ENCODE measurements around the gene BCAS3. TPM values are rescaled to one million over a fixed set of nuclear protein-coding genes. Genes with fewer than 3 reads are reported as not detected.

BCAS3 gene
- total RNA-seq, 2 experiments from 2014 or later: 20.1 to 31.8 TPM

DNA sequence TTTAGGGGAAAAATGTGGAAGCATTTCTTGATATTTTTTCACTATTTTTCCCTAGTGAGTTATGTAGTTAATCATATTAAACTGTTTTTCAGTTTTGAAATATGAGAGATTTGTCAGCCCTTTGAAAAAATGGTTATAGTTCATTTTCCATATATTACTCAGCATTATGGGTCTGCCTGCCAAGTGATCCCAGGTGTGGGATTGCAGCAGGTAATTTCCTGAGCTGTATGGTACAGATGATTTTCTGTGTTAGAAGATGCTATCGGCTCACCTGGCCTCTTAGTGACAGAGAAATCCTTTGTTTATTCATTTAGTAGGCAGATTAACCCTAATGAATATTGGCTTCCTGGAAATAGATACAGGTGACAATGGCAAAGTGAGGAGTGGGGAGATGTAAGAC lies 446.9 kb downstream of the BCAS3 start:
- Histone ChIP-seq H3K4me1 (ENCODE audit: insufficient read depth, low read length) (no peaks in the 10 kb centered on the region), H3K9me3 (ENCODE audit: control insufficient read depth in 1 of 2, insufficient read depth in 1 of 2, low read length in 2 of 2) (no peaks in the 10 kb centered on the region), H3K36me3 (ENCODE audit: insufficient read depth, low read length) (no peaks in the 10 kb centered on the region), H3K27ac (ENCODE audit: low read depth in 1 of 2, low read length in 2 of 2) (no peak overlapping the region), H3K4me3 (ENCODE audit: low read length) (no peak overlapping the region), H3K27me3 (ENCODE audit: control insufficient read depth in 1 of 2, insufficient read depth in 2 of 2, low read length in 2 of 2) (no peaks in the 10 kb centered on the region)
- no peak for ATAC-seq (ENCODE audit: poor library complexity)
- no peaks in the 10 kb centered on the region for H3K36me3 Mint-ChIP-seq (ENCODE audit: low read depth)
- H3K27me3 Mint-ChIP-seq: no peaks in the 10 kb centered on the region
- peaks cover 17% of the 10 kb centered on the region for H3K4me1 Mint-ChIP-seq (ENCODE audit: low read depth)
- intact Hi-C loops (cut with DNase I, micrococcal nuclease): no loop called here
- H3K27ac Mint-ChIP-seq: no peak overlapping the region
- H3K4me3 Mint-ChIP-seq: no peak overlapping the region
- ChIA-PET CTCF (no interaction called here), POLR2A (no interaction called here)
- no peak for DNase-seq
- H3K9me3 Mint-ChIP-seq: no peaks in the 10 kb centered on the region
- TF ChIP-seq, protein P1, sequence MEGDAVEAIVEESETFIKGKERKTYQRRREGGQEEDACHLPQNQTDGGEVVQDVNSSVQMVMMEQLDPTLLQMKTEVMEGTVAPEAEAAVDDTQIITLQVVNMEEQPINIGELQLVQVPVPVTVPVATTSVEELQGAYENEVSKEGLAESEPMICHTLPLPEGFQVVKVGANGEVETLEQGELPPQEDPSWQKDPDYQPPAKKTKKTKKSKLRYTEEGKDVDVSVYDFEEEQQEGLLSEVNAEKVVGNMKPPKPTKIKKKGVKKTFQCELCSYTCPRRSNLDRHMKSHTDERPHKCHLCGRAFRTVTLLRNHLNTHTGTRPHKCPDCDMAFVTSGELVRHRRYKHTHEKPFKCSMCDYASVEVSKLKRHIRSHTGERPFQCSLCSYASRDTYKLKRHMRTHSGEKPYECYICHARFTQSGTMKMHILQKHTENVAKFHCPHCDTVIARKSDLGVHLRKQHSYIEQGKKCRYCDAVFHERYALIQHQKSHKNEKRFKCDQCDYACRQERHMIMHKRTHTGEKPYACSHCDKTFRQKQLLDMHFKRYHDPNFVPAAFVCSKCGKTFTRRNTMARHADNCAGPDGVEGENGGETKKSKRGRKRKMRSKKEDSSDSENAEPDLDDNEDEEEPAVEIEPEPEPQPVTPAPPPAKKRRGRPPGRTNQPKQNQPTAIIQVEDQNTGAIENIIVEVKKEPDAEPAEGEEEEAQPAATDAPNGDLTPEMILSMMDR (IDR thresholded peaks at IDR 0.05): no peak

DNA sequence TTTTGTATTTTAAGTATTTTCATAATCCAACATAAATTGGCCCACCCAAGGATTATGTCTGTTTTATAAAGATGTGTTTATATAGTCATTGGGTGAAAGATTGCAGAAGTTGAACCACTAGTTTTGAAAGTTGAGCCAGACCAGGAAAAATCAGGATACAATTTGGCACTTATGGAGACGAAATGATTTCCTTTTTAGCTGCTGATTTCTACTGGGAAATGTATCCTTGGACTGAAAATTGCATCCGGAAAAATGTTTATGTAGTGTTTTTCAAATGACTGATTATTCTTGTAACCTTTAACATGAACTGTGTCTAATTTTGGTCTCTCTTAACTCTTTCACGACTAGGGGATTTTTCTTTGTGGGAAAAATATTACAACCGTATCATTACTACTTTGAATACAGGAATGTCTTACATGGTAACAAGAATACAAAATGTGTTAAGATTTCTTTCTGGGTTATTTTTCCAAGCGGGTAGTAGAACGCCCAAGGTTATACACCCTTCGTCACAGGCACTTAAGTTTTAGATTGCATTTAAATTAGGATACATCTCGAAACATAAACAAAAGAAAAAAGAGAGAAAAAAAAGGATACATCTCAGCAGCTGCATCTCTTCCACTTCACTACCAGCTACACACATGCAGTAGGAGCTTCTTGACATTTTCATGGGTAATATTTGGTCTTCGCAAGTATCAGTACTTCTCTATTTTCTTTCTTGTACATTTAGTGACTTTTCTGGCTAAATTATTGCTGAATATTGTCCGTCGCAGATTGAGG lies 449.0 kb downstream of the BCAS3 start:
- Histone ChIP-seq H3K36me3 (ENCODE audit: insufficient read depth, low read length) (no peaks in the 10 kb centered on the region), H3K4me3 (ENCODE audit: low read length) (no peak overlapping the region), H3K4me1 (ENCODE audit: insufficient read depth, low read length) (no peaks in the 10 kb centered on the region), H3K27me3 (ENCODE audit: control insufficient read depth in 1 of 2, insufficient read depth in 2 of 2, low read length in 2 of 2) (no peaks in the 10 kb centered on the region), H3K27ac (ENCODE audit: low read depth in 1 of 2, low read length in 2 of 2) (no peak overlapping the region), H3K9me3 (ENCODE audit: control insufficient read depth in 1 of 2, insufficient read depth in 1 of 2, low read length in 2 of 2) (no peaks in the 10 kb centered on the region)
- no peaks in the 10 kb centered on the region for H3K9me3 Mint-ChIP-seq
- no peak for DNase-seq
- H3K4me3 Mint-ChIP-seq: no peak overlapping the region
- ChIA-PET CTCF (interaction anchor here (0.6 kb wide), 1 partner anchor 155 kb away, joined by 3 read pairs; no protein-coding TSS in a partner anchor), POLR2A (no interaction called here)
- no peak overlapping the region for H3K27ac Mint-ChIP-seq
- no peaks in the 10 kb centered on the region for H3K27me3 Mint-ChIP-seq
- ATAC-seq (ENCODE audit: poor library complexity): no peak
- peaks cover 18% of the 10 kb centered on the region for H3K4me1 Mint-ChIP-seq (ENCODE audit: low read depth)
- no peaks in the 10 kb centered on the region for H3K36me3 Mint-ChIP-seq (ENCODE audit: low read depth)
- intact Hi-C loops (cut with DNase I, micrococcal nuclease): no loop called here
- TF ChIP-seq, protein P1 (IDR thresholded peaks at IDR 0.05): no peak

DNA sequence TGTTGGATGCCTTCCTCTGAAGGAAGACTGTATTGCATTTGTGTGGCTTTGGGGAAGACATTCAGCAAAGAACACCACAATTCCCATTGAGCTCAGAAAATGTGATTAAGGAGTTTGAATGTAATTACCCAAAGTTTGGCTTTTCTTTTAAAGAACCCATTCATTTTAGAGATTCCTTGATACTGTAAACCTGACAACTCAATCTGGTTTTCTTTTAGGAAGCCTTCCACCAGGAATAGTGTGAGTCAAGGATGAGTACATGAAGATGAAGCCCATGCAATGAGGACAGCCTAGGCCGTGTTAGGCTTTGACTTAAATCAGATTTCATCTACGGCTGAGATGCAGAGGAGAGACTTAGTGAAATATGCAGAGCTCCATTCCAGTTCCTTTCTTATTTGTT lies 450.3 kb downstream of the BCAS3 start:
- H3K27ac Mint-ChIP-seq: no peak overlapping the region
- no peaks in the 10 kb centered on the region for H3K27me3 Mint-ChIP-seq
- intact Hi-C loops (cut with DNase I, micrococcal nuclease): no loop called here
- ChIA-PET POLR2A (no interaction called here), CTCF (no interaction called here)
- no peak overlapping the region for H3K4me3 ChIP-seq (ENCODE audit: low read length)
- no peak for ATAC-seq (ENCODE audit: poor library complexity)
- no peak overlapping the region for H3K27ac ChIP-seq (ENCODE audit: low read depth in 1 of 2, low read length in 2 of 2)
- no peaks in the 10 kb centered on the region for H3K9me3 Mint-ChIP-seq
- no peak for DNase-seq
- TF ChIP-seq, protein P1 (IDR thresholded peaks at IDR 0.05): no peak
- H3K36me3 ChIP-seq (ENCODE audit: insufficient read depth, low read length): no peaks in the 10 kb centered on the region
- H3K36me3 Mint-ChIP-seq (ENCODE audit: low read depth): no peaks in the 10 kb centered on the region
- no peak overlapping the region for H3K4me3 Mint-ChIP-seq
- H3K27me3 ChIP-seq (ENCODE audit: control insufficient read depth in 1 of 2, insufficient read depth in 2 of 2, low read length in 2 of 2): no peaks in the 10 kb centered on the region
- no peaks in the 10 kb centered on the region for H3K4me1 ChIP-seq (ENCODE audit: insufficient read depth, low read length)
- H3K9me3 ChIP-seq (ENCODE audit: control insufficient read depth in 1 of 2, insufficient read depth in 1 of 2, low read length in 2 of 2): no peaks in the 10 kb centered on the region
- peaks cover 25% of the 10 kb centered on the region for H3K4me1 Mint-ChIP-seq (ENCODE audit: low read depth)
